Muscle of arm (tissue), 12 donors: ENCODE results near the gene MSMP. TPM values are rescaled to one million over a fixed set of nuclear protein-coding genes. Genes with fewer than 3 reads are reported as not detected.

ENCODE experiments used
- polyA plus RNA-seq, 12 donors: library from polyadenylated mRNA; unstranded; fragments of 120-200 nt; gene quantifications; one replicate each; pipeline ENCODE4 v1.2.1, GENCODE V29; 2013; ENCODE audit not compliant: insufficient read length in 12 of 12

The MSMP gene
- polyA plus RNA-seq, 12 donors, result 0.98 to 1.4 TPM; not detected in 10

Other genes starting within 250 kb of the MSMP start
- gene TESK1, start 149.0 kb downstream of the MSMP start, polyA plus RNA-seq, result 10 to 100 TPM in 11 of 12 donors, not detected in 1; 27.1 to 42.8 (median 33.8) TPM
- 1 to 10 TPM in 10 of 12 donors, not detected in 2; 1.0 to 4.8 (median 2.1) TPM for gene CD72, start 135.9 kb downstream of the MSMP start, polyA plus RNA-seq
- gene SIT1, start 103.3 kb downstream of the MSMP start, polyA plus RNA-seq, result 1 to 10 TPM in 1 of 12 donors, under 1 TPM in 8, not detected in 3; 0.13 to 2.3 (median 0.20) TPM
- not detected for gene RMRP, start 96.3 kb downstream of the MSMP start, polyA plus RNA-seq
- 10 to 100 TPM in 10 of 12 donors, not detected in 2; 12.4 to 21.7 (median 16.1) TPM for gene CCDC107, start 96.0 kb downstream of the MSMP start, polyA plus RNA-seq
- 1 to 10 TPM in 11 of 12 donors, not detected in 1; 3.3 to 8.0 (median 5.2) TPM for gene ARHGEF39, start 89.1 kb downstream of the MSMP start, polyA plus RNA-seq
- 1 to 10 TPM in 4 of 12 donors, under 1 TPM in 6, not detected in 2; 0.42 to 6.9 (median 0.75) TPM for gene CA9, start 80.3 kb downstream of the MSMP start, polyA plus RNA-seq
- over 10,000 TPM in 1 of 12 donors, 1,000 to 10,000 TPM in 11; 1,434 to 10,856 (median 6,506) TPM for gene TPM2, start 64.4 kb downstream of the MSMP start, polyA plus RNA-seq
- 100 to 1,000 TPM in 3 of 12 donors, 10 to 100 TPM in 8, not detected in 1; 83.0 to 108 (median 90.3) TPM for gene TLN1, start 22.1 kb downstream of the MSMP start, polyA plus RNA-seq
- 10 to 100 TPM in 11 of 12 donors, not detected in 1; 21.3 to 45.7 (median 24.9) TPM for gene CREB3, start 21.6 kb downstream of the MSMP start, polyA plus RNA-seq
- gene GBA2, start 5.0 kb downstream of the MSMP start, polyA plus RNA-seq, result 10 to 100 TPM in 11 of 12 donors, not detected in 1; 33.9 to 87.1 (median 55.8) TPM
- gene RGP1, start 5.0 kb downstream of the MSMP start, polyA plus RNA-seq, result 10 to 100 TPM in 11 of 12 donors, not detected in 1; 15.1 to 21.8 (median 19.8) TPM
- 10 to 100 TPM in 11 of 12 donors, not detected in 1; 14.4 to 30.9 (median 26.3) TPM for gene NPR2, start 37.3 kb upstream of the MSMP start, polyA plus RNA-seq
- gene SPAG8, start 58.0 kb upstream of the MSMP start, polyA plus RNA-seq, result 1 to 10 TPM in 10 of 12 donors, not detected in 2; 1.7 to 4.0 (median 2.2) TPM
- gene HINT2, start 60.8 kb upstream of the MSMP start, polyA plus RNA-seq, result 10 to 100 TPM in 11 of 12 donors, not detected in 1; 25.7 to 40.7 (median 29.3) TPM
- under 1 TPM in 10 of 12 donors, not detected in 2; 0.07 to 0.62 (median 0.23) TPM for gene FAM221B, start 74.5 kb upstream of the MSMP start, polyA plus RNA-seq
- 10 to 100 TPM in 11 of 12 donors, not detected in 1; 12.0 to 33.1 (median 22.2) TPM for gene TMEM8B, start 75.0 kb upstream of the MSMP start, polyA plus RNA-seq
- under 1 TPM in 4 of 12 donors, not detected in 8; 0.13 to 0.31 (median 0.17) TPM for gene OR13J1, start 116.1 kb upstream of the MSMP start, polyA plus RNA-seq
- 1 to 10 TPM in 8 of 12 donors, under 1 TPM in 2, not detected in 2; 0.18 to 2.6 (median 1.5) TPM for gene HRCT1, start 151.9 kb upstream of the MSMP start, polyA plus RNA-seq
- 1 to 10 TPM in 10 of 12 donors, not detected in 2; 1.1 to 2.8 (median 1.9) TPM for gene SPAAR, start 155.2 kb upstream of the MSMP start, polyA plus RNA-seq
- gene OR2S2, start 203.9 kb upstream of the MSMP start, polyA plus RNA-seq, result under 1 TPM in 6 of 12 donors, not detected in 6; 0.22 to 0.48 (median 0.29) TPM